Measurements from ENCODE around the gene IL6R.
"Not testable (repeated sequence)": the region's sequence is repeated elsewhere in the genome, so short reads cannot be mapped to it uniquely, and the experiment has no call there.

The IL6R gene

DNA sequence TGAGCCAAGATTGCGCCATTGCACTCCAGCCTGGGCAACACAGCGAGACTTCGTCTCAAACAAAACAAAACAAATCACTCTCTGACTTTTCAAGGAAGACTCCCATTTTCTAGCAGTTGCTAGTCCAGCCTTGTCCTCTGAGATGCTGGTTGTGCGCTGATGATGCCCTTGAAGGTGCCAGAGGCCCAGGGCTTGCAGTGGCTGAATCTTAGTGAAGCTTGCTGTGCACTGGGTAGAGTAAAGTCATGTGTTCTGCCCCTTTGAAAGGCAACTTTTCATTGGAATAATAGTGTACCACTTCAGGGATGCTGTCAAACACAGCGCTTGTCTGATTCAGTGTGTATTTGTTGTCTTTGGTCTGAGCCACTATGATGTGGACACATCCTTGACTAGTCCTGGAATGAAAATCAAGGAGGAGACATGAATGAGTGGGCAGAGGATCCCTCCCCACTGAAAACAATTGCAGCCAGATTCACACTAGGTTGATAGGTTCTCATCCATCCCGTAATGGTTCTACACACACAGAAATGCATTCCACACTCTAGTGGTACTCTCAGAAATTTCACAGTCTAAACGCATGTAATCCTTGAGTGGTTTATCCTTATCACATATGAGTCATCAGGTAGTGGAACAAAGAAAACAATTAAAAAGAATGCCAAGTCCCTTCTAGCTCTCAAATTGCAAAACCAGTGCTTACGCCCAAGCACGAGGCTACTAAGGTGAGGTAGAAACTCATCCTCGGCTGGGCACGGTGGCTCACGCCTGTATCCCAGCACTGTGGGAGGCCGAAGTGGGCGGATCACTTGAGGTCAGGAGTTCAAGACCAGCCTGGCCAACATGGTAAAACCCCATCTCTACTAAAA, 79.0 kb downstream of the IL6R start:
- no peak for DNase-seq (ENCODE audit: low read depth)

DNA sequence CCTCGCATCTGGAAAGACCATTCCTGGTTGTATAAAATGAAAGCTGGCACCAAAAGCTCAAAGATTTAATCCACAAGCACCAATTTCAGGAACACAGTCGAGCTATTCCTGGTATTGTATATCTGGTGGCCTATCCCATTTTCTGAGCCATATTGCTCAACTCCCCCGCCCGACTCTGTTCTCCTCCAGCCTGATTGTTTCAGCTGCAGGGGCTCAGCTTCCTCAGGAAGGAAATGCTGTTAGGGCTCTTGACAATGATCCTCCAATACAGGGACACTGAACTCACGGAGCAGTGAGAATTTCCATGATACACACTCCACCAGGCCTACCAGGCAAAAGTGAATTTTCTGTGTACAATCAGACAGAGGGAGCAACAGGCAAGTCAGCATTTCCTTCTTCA, 80.0 kb downstream of the IL6R start:
- no peak for DNase-seq (ENCODE audit: low read depth)

DNA sequence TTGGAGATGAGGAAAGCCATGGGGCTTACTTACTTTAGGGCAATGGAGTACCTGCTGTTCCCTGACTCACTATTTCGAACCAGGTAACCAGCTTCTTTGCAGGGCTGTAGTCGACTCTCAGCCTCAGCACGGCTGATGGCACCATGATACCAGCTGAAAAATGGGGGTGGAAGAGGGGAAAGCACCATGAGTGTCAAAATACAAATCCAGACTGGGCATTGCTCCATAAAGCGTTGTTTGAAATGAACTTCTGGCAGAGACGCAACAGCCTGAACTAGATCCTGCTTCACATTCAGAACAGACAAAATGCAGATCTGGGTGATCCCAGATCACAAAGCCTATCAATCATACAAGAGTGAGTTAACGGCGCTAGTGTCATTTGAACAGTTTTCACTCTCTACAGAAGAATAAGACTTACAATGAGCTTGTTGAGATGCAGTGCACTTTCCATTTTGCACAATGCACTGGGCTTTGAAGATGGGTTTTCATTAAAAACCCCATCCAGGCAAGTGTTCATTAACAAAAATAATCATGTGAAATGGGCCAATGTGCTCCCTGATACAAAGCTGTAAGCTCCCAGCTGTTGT, 80.9 kb downstream of the IL6R start:
- no peak for DNase-seq (ENCODE audit: low read depth)

DNA sequence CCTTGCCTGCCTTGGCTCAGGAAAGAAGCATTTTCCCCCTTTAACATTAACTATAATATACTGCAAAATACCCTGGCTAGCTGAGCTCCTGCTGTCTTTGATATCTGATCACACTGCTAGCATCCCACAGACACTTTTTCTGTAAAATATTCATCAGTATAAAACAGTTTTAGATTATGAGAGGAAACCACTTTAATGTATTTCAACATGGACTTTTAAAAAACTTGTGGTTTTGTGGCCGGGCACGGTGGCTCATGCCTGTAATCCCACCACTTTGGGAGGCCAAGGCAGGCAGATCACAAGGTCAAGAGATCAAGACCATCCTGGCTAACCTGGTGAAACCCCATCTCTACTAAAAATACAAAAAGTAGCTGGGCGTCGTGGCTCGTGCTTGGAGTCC, 81.6 kb downstream of the IL6R start:
- not testable (repeated sequence) for DNase-seq (ENCODE audit: low read depth)

DNA sequence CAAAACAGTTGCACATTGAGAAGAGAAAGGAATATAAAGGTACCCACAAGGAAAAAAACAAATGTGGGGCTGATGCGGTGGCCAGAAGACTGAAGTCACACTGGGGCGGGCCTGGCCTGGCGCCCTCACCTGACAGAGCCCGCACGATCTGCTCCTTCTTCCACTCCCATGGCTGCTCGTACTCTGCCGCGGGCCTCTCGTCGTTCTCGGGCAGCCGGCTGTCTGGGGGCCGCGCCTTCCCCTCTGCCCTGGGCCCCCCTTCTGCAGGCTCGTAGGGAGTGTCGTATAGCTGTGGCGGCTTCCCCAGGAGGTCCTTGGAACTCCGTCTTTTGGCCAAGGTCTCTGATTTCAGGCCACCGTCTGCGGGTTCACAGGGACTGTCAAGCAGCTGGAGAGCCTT, 83.8 kb downstream of the IL6R start:
- no peak for DNase-seq (ENCODE audit: low read depth)

DNA sequence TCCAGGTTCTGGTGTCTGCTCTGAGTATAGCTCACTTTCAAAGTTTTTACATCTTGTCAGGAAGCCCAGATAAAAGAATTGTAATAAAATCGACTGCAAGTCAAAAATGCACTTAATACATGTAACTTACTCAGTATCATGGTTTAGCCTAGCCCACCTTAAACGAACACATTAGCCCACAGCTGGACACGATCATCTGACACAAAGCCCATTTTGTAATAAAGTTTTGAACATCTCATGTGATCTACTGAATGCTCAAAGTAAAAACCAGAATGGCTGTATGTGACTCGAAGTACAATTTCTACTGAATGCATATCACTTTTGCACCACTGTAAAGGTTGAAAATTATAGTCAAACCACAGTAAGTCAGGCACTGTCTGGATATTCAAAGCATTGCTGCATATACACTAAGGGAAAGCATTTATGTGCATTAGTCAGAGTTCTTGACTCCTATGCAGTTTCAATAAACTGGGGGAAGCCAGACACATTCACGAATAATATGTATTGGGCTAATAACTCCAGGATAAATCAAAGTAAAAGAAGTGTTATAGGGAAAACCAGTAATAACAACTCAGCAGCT, 84.6 kb downstream of the IL6R start:
- no peak for DNase-seq (ENCODE audit: low read depth)

DNA sequence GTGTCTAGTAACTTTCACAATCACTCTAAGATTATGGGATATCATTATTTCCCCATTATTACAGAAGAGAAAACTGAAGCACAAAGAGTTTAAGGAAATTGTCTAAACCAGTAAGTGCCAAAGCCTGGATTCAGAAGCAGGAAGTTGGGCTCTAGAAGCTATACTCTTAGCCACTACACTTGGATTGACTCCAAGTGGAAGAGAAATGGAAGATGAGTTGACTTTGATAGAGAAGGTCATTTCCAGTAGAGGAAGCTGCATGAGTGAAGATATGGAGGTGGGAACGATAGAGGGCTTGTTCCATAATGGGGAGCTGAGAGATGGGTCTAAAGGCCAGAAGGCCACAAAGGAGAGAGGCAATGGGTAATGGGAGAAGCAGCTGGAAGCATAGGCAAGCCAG, 85.2 kb downstream of the IL6R start:
- DNase-seq (ENCODE audit: low read depth): no peak

DNA sequence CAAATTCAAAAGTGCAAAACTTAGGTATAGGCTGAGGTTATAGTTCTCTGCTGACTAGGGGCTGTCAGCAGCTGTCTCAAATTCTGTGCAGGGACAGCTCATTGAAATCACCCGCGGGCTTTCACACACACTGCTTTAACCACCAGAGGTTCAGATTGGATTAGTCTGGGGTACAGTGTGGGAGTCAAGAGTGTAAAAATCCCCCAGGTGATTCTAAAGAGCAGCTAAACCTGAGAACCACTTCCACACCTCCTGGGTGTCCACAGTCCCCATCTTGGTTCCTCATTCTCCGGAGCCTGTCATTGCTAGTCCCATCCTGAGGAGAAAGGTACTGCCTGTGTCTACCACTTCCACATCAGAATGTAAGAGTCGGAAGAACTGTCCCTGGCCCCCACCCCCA, 87.0 kb downstream of the IL6R start:
- no peak for DNase-seq (ENCODE audit: low read depth)

DNA sequence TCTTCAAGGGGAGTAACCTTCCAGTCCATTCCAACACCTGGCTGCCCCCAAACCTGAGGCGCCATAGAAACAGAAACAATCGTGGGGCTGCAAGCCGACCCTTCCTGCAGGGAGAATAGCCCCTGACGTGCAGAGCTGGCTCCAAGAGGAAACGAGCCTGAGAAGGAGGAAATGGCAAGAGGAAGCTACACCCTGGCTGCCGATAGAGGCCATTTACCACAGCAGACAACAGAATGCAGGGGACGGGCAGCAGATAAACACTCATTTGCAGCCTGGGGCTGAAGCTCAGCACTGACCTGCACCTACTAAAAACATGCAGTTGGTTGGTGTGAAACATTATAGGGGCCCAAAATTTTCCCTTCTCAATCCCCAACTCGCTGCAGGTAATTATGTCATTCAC, 88.1 kb downstream of the IL6R start:
- no peak for DNase-seq (ENCODE audit: low read depth)

DNA sequence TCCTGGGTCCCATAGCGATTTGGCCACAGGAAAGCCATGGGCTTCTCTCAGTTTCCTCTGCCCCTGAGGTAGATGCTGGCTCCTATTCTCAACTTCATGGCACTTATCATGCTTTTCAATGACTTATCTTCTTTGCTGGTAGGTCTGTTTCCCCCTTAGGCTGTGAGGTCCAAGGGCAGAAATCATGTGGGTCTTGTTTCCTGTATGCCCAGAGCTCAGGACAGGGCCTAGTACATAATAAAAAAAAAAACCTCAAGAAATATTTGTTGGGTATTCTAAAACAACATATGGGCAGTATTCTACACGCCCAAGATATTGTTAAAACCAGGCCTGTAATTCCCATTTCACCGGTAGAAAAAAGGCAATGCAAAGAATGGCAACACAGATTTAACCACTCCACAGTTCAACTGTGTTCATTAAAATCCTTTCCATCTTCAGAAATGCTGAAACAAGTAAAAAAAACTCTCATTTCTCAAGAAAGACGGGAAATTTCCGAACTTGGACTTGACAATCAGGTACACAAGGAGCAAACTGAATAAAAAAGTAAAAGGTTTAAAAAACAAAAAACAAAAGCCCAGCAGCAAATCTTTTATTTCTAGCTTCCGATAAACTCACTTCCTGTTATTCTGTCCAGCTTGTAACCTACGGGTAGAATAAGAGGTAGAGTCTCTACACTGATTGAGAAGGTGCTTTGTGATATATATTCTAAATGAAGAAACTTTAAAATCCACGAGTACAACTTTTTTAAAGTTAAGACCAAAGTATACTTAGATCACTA, 90.5 kb downstream of the IL6R start:
- DNase-seq (ENCODE audit: low read depth): no peak

DNA sequence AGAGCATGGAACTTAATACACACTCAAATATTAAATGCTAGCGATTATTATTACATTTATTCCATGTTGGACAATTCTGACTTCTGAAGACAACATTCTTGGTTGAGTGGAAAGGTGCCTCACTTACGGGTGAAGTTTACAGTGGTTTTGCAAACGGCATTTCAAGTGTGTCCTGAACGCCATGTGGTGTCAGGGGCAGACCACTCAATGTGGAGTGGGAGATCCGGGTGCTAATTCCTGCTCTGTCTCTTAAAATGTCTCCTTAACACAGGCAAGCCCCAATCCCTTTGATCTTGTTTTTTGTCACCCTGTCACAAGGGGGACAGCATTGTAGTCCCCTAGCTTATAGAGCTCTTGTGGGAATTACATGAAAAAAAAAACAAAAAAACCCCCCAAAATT, 91.2 kb downstream of the IL6R start:
- no peak for DNase-seq (ENCODE audit: low read depth)

DNA sequence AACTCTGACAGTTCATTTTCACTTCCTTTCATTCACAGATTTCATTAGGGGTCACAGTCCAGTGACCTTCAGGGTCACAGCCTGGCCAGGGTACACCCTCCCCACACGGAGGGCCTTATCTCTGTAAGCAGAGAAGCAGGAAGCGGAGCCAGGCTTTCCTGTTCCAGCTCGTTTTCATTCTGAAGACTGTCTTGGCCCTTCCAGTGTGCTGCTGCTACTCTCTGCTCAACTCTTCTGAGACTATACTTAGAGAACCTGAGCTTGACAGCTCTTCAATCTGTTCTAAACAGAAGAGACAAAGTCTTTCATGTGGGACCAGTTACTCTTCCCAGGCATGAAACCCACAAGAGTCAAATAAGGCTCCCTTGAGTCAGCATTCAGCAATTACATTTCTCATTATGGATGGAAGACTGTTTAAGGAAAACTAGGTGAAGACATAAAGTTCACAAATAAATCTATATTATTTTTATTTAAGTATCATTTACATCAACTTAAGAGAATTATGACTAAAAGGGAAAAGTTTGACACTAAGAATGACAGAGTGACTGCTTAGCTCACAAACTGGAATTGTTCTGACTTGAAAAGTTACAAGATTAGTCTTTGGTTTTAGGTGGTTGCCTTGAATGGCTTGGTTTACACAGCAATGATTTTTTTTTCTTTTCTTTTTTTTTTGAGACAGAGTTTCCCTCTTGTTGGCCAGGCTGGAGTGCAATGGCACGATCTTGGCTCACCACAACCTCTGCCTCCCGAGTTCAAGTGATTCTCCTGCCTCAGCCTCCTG, 92.1 kb downstream of the IL6R start:
- DNase-seq (ENCODE audit: low read depth): no peak

DNA sequence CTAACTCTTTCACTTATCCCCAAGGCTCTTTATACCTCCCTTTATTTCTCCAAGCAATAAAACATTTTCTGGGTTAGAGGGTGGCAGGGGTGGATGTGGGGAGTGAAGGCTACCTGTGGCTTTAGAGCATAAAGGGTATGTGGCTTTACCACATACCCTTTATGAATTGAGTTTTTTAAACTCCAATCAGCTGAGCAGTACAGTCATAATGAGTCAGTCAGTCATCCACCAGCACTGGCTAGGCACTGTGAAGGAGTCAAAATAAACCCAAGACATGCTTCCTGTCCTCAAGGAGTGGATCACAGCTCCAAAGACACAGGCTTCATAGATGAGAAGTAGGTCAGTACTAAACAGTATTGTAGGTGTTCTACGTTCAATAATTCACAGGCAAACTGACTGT, 94.3 kb downstream of the IL6R start:
- DNase-seq (ENCODE audit: low read depth): no peak

DNA sequence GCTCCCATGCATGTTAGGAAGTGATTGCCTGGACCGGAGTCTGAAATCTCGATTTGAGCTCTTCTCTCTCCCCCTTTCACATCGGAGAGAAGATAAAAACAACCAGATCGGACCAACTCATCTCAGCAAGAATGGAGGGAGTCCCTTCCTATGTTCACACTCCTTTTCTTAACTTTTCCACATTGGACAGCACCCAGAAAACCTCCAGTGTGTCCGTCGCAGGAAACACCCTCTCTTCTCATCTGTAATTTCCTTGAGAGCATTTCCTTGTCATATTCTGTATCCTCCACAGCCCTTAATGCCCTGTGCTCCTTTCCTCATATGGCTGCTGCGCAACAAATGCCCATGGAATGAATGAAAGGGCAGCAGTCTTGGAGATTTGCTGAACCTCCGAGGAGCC, 95.4 kb downstream of the IL6R start:
- DNase-seq (ENCODE audit: low read depth): no peak

DNA sequence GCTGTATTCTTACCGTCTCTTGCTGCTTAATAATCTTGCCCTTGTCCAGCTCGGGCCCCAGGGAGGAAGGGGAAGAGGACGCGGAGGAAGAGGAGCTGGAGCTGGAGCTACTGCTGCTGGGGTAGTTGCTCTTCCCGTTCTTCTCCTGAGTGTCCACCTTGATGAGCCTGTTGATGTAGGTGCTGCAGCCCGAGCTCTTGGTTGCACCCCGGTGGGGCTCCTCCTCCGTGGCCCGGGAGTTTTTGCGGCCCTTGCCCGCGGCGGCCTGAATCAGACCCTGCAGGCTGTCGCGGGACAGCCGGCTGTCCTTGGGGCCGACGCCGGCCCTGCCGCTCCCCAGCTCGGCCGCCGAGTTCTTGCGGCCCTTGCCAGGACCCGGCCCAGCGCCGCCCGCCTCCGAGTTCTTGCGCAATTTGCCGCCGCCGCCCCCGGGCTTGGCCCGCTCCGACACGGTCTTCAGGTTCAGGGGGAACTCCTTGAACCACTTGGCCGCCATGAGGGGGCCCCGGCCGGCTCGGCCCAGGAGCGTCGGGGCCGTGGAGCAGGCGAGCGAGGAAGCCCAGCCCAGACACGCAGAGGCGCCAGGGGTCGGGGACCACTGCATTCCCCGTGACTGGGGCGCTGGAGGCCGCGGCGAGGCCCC, 96.4 kb downstream of the IL6R start:
- no peak for DNase-seq (ENCODE audit: low read depth)

DNA sequence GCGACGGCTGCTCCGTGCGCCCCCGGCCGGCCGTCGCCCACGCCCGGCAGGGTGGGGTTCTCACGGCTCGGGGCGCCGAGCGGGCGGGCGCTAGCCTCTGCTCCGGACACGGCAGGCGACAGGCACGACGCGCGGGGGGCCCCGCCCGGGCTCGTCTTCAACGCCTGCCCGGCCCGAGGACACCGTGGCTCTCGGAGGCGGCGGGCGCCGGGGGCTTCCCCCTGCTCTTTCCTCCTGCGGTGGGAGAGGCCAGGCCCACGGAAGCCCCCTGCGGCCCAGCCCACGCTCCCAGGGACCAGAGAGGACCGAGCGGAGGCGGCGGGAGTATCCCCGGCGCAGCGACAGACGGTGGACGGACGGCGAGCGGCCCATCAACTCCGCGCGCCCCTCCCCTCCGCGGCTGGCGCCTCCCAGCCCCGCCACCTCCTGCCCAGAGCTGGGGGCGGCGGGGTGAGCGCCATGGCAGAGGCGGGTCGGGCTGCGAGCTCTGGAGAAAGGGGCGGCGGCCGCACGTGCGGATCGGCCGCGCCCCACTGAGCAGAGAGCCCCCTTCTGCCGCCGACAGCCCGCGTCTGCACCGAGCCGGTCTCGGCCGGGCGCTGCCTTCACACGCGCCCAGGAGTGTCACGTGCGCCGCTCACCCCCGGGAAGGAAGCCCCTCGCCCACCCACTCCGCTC, 97.1 kb downstream of the IL6R start, which contains the start of the genes SHE and TDRD10:
TSS of gene SHE (minus strand) at position 347 of the 678 bp plus-strand sequence. CDS start 386 bp downstream, outside the sequence.
TSS of gene TDRD10 (plus strand) at position 154 of the 678 bp plus-strand sequence. CDS start 4,685 bp downstream, outside the sequence.
- no peak for DNase-seq (ENCODE audit: low read depth)

DNA sequence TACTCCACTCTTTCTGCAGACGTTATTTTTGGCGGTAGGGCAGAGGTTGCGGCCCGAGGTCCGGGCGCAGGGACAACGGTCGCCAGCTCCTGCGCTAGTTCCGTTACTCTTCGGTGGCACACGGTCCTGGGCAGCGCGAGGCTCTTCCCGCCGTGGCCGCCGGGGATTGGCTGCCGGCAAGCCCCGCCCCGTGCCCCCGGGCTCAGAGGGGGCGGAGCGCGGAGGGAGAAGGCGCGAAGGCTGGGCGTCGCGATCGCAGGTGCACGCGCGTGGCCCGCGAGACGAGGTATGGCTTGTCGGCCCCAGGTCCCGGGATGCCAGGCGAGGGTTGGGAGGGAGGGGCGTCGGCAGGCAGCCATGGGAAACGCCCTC, 97.6 kb downstream of the IL6R start:
- DNase-seq (ENCODE audit: low read depth): no peak

DNA sequence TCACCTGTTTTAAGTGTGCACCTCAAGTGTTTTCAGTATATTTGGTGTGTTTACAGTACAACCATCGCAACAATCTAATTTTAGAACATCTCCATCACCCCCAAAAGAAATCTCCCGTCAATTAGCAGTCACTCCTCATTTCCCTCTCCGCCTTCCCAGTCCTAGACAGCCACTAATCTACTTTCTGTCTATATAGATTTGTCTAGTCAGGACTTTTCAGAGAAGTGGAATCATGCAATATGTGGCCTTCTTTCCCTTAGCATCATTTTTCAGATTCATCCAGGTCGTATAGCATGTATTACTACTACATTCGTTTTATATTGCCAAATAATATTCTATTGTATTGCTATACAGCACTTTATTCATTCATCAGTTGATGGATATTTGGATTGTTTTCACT, 98.8 kb downstream of the IL6R start:
- no peak for DNase-seq (ENCODE audit: low read depth)

DNA sequence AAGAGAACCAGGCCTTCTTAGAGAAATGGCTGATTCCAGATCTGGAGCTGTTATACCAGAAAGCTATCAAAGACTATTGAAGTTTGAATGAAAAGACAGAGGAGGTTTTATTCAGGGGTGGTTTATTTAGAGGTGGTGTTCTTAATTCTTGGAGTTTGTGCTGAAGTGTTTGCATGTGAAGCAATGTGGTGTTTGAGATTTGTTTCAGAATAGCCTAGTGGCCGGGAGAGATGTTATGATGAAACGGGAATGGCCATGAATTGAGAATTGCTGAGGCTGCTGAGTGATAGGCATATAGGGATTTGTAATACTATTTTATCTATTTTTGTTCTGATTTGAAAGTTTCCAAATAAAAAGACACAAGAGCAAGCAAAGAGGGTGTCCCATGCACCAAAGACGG, 107.6 kb downstream of the IL6R start:
- no peak for DNase-seq (ENCODE audit: low read depth)

DNA sequence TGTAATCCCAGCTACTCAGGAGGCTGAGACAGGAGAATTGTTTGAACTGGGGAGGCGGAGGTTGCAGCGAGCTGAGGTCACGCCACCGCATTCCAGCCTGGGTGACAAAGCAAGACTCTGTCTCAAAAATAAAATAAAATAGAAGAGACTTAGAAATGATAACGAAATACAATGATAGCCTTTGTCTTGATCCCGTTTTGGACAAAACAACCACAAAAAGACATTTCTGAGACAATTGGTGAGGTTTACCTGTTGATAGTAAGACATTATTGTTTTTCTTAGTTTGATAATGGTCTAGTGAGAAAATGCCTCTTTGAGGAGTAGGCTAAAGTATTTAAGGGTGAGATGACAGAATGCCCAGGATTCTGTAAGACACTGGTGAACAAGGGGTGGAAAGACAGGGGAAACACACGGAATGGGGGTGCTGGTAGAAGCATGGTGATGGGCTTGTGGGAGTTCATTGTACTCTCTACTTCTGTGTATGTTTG, 109.0 kb downstream of the IL6R start:
- DNase-seq (ENCODE audit: low read depth): no peak
